HG03378 (cell line): ENCODE results near the gene GPN2.
A peak's percentile ranks its signal among the peaks of the same experiment; 100 is the strongest.
"Not testable (repeated sequence)": the region's sequence is repeated elsewhere in the genome, so short reads cannot be mapped to it uniquely, and the experiment has no call there.

Experiments used
- ATAC-seq: cut with Tn5 transposase; IDR thresholded peaks from one replicate; pipeline ENCODE4 v1.9.1; 2021; ENCODE audit warnings: mild to moderate bottlenecking, moderate library complexity; ENCODE audit not compliant: unreplicated experiment

The GPN2 gene

DNA sequence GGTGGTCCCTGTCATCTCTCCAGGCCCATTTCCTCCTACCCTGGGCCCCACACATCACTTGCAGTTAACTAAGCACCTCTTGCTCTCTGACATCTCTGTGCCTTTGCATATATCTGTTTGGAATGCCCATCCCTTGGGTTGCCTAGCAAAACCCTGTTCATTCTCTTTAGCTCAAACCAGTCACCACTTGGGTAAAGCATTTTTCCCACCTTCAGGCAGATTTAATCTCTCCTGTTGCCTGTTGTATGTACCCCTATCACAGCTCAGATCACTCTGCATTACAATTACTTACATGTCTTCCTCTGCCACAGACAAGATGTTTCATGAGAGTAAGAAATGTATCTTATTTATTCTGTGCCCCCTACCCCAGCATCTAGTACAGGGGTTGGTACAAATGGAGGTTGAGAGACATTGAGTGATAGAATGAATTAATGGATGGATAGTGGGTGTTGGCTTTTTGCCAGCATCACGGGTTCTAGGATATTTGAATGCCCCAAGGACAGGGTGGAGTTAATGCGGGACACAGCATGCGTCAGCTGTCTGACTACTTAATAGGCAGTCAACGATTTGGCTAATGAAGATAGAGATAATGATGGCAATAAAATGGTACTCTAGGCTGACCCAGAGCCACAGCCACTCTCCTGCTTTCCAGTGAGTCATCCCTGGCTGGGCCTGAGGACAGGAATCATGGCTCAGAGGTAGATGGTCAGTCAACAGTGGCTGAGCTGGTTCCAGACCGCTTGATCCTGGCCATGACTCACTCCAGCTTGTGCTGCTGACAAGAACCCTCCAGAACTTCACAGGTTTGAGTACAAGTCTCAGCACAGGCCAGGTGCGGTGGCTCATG, 17.2 kb upstream of the GPN2 start:
- ATAC-seq: no peak

DNA sequence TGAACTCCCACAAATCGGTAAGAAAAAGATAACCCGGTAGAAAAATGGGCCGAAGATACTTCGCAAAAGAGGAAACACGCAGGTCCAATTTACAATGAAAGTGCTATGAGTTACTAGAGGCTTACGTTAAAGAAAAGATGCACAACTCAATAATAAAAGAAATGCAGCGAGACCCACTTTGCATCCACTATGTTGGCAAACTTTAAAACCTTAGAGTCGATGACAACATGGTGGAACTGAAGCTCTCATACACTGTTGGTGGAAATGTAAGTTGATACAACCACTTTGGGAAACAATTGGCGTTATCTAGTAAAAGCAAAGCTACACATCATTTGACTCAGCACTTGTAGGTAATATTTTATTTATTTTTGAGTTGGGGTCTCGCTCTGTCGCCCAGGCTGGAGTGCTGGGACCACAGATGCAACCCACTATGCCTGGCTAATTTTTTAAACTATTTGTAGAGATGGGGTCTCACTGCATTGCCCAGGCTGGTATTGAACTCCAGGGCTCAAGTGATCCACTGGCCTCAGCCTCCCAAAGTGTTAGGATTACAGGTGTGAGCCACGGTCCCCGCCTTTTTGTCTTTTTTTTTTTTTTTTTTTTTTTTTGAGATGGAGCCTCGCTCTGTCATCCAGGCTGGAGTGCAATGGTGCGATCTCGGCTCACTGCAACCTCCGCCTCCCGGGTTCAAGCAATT, 10.9 kb upstream of the GPN2 start:
- ATAC-seq: no peak

DNA sequence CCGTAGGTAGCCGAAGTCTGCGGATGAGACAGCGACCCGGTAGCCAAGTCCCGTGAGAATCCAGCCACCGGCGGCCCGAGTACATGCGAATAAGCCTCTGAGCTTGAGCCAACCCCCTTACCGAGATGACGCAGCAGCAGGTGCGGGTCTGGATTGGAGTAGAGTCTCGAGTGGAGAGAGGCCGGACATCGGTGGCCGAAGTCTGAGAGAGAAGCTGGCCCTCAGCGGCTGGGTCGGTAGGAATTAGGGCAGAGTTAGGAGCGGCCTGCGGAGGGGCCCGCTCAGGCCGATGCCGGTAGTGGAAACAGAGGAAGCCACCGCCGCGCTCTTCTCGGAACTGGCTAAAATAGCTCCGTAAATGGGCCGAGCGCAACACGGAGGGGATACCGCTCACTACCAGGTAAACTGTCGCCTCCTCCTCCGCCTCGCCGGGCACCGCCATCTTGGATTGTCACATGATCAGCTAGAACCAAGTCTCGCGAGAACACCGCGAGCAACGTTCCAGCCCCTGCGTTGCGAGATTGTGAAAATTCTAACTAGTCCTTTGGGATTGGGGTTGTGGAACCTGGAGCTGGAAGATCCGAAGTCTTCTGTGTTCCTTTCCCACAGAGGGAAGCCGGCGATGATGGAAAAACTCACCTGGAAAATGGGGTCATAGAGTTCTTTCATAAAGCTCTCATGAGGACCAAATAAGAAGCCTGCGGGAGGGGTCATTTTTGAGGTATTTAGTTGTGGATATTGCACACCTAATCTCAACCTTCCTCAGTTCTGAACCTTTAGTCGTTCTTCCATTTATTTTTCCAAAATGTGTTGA, 10.1 kb upstream of the GPN2 start, which contains the start of gene GPATCH3:
Gene GPATCH3, minus strand, starts transcription at position 467 of the 814 bp plus-strand sequence. Its CDS starts 25 bp downstream, at position 442.
- peak; percentile 64 for ATAC-seq

DNA sequence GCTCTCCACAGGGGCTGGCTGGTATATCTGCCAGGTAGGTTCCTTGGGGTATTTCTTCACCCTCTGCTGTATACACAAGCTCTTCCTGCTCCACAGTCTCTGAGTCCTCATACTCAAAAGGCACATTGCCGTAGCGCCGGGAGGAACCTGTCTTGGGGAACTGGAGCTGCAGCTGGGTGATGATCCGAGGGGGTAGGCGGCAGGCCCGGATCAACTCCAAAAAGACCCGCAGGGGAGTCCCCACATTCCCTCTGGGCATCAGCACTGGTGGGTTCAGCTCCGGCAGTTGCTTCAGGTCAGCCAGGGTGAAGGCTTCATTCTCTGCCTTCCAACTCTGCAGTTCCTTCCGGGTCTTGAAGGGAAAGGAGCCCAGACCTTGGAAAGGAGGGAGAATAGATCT, 7.3 kb upstream of the GPN2 start:
- ATAC-seq: no peak

DNA sequence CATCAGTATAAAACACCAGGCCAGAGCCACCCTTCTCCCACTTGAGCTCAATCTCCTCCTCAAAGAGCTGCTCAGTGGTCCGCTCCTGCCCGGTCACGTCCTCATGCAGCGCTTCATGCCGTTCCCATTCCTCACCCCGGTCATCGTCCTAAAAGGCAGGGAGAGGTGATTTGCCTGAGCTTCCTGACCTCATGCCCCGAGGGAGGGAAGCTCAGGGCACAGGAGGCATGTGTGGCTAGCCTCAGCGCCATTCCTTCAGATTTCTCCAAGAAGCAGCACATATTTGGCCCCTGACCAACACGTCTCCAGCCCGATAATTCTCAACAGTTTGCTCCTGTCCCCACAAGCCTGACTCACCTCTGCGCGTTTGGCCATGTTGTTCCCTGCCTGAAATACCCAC, 4.2 kb upstream of the GPN2 start:
- ATAC-seq: no peak

DNA sequence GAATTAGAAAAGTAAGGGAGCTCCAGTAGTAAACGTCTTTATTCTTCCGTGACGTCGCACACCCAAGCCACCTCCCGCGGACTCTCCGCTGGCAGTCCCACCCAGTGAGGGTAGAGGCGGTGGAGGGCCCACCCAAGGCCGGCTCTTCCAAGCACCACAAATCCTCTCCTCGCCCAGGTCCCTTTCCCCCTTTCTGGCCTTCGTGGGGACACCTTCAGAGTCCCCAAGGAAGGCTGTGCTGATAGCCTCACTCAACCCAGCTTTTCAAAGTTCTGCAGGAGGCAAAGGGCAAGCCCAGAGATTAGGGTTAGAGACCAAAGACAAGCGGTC, 349 bp upstream of the GPN2 start:
- peak; percentile 12 for ATAC-seq

DNA sequence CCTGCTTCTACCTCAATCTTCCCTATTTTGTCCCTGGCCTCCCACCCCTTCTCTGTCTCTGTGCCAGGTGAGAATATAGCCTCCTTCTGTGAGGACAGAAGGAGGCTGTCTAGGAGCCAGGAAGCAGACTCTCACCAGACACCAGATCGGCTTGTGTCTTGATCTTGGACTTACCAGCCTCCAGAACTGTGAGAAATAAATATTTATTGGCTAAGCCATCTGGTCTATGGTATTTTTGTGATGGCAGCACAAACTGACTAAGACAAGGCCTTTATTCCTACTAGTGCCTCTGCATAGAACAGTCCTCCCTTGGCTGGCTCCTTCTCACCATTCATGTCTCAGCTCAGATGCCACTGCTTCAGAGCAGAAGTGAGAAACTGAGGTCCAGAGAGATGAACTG, 1.9 kb downstream of the GPN2 start:
- no peak for ATAC-seq

DNA sequence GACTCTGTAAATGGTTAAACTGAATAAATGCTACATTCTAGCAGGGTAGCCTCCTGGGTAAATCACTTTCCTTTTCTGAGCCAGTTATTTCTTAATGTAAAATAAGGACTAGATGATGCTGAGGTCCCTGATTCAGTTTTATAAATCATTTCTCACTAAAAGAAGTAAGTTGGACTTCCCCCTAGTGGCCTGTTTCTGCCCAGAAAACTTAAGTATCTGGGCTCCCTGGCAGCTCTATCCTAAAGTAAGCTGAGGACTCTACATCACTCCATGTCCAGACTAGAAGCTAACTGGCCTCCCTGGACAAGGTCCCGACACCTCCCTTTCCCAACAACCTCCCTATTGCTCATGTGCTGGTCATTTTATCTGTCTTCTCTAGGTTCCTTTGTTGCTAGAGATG, 3.0 kb downstream of the GPN2 start:
- no peak for ATAC-seq

DNA sequence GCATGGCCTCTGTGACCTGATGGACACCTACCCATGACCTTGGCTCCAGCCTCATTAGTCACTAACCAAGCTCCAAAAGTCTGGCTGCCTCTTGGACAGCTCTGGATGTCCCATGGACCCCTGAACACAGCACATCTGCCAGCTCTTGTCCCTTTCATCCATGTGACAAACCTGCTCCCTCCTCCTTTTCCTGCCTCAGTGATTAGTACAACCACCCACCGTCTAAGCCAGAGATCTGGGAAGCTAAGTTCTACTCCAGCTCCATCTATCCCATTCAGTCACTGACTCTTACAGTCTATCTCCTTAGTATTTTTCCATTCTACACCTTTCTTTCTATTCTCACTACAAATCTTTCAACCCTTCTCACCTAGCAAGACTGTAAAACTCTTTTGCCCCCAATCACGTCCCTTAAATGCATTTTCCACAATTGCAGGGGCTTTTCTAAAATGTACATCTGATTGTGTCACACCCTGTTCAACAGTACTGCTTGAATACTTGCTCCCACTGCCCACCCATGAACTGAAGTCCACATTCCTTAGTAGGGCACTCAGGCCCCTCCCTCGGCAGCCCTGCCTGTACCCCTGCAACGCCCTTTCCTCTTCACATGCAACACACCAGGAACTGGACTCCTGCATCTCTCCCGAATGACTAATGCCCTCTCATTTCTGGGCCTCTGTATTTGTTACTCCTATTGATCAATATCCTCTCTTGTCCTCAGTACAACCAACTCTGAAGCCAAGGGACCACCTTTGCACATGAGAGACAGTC, 7.2 kb downstream of the GPN2 start:
- no peak for ATAC-seq

DNA sequence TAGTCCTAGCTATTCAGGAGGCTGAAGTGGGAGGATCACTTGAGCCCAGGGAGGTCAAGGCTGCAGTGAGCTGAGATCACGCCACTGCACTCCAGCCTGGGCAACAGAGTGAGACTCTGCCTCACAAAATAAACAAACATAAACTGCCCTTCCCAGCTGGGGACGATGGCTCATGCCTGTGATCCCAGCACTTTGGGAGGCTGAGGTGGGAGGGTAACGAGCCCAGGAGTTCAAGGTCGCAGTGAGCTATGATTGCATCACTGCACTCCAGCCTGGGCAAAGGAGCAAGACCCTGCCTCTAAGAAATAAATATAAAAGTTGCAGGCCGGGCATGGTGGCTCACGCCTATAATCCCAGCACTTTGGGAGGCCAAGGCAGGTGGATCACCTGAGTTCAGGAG, 8.5 kb downstream of the GPN2 start:
- not testable (repeated sequence) for ATAC-seq

DNA sequence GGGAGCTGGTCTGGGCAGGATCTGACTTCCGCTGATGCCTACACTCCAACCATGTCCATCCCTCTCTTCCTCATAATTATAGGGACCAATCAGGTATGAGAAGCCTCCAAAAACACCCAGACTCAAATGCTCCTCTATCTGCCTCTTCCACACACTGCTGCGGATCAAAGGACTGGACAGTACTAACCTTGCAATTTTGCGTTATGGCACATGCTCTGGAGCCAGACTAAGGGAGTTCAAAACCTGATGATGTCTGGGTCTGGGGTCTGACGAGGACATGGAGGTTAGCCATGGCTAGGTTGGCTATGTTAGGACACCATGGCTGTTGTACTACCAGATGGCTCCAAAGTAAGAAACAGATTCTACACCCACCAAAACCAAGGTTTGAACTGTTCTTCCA, 10.3 kb downstream of the GPN2 start:
- ATAC-seq: no peak

DNA sequence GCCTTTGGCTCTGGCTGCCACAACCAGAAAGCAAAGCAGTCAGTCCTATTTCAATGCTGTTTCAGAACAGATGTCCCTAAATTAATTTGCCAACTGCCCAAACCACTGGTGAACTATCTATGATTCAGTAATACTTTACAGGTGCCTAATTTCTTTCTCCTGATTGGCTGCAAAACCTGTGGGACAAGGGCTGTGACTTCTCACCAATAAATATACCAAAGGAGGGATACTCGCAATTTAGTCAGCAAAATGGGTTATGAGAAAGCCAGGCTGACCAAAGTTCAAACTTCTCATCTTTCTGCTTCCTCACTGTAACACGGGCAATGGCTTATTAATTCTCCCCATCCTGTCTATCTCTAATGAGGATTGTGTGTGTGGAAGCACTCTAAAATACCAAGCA, 12.8 kb downstream of the GPN2 start:
- ATAC-seq: no peak

DNA sequence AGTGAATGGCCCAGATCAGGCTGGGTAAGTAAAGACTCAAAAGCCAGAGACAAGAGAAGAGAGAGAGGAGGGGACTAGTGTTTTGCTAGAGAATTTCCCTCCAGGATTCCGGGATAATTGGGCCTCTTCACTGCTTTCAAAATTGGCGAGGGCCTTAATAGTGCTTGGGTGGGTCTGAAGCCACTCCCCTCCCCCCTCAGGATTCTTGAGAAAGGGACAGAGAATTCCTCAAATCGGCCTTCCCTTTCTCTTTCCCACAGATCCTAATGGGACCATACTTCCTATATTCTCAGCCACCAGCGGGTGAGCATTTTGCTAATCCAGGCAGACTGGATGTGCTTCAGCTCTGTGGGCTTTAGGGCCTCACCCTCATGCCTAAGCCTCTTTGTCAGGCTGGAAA, 15.2 kb downstream of the GPN2 start:
- no peak for ATAC-seq

DNA sequence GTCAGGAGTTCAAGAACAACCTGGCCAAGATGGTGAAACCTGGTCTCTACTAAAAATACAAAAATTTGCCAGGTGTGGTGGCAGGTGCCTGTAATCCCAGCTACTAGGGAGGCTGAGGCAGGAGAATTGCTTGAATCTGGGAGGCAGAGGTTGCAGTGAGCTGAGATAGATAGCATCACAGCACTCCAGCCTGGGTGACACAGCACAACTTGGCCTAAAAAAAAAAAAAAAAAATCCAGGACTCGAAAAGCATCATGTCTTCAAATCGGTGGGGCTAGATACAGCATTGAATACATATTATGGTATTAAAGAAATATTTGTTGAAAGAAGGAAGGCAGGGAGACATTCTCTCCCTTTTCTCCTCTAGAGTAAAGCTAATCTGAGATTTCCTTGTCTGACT, 17.0 kb downstream of the GPN2 start:
- not testable (repeated sequence) for ATAC-seq

DNA sequence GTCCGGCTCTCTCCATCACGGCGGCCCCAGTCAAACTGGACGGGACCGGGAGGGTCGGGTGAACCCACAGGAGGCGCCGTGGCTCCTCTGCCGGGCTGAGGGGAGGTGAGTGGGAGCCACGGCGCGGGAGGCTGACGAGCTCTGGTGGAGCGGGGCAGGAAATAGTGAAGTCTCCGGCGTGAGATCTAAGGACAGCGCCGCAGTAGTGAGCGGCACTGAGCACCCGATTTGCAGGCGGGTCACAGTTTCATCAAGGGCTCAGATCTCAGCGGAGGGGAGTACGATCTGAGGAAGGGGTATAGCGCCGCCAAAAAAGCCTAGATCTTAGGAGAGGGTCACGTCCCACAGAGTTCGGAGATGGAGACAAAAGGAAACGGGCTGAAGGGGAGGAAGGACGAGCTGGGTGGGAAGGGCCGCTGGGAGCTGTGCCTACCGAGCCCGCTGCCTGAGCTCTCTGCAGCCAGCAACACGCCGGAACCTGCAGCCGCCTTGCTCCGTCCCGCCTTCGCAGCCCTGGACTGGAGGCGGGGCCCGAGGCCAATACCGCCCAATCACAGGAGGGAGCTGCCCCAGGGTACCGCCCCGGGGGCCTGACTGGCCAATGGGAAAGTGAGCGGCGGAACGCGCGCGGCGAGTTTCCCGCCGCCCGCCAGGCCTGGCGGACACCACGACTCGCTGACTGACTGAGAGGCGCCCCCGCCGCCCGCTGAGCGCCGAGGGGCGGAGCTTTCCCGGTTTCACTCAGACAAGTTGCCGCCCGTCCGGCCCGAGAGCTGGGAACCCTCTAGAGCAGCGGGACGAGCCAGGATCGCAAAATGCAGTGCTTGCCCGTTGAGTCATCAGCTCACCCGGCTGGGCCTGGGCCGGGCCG, 25.2 kb downstream of the GPN2 start:
- ATAC-seq: peak; percentile 74

DNA sequence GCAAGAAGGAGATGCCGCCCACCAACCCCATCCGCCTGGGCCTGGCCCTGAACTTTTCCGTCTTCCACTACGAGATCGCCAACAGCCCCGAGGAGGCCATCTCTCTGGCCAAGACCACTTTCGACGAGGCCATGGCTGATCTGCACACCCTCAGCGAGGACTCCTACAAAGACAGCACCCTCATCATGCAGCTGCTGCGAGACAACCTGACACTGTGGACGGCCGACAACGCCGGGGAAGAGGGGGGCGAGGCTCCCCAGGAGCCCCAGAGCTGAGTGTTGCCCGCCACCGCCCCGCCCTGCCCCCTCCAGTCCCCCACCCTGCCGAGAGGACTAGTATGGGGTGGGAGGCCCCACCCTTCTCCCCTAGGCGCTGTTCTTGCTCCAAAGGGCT, 26.4 kb downstream of the GPN2 start:
- ATAC-seq: no peak

DNA sequence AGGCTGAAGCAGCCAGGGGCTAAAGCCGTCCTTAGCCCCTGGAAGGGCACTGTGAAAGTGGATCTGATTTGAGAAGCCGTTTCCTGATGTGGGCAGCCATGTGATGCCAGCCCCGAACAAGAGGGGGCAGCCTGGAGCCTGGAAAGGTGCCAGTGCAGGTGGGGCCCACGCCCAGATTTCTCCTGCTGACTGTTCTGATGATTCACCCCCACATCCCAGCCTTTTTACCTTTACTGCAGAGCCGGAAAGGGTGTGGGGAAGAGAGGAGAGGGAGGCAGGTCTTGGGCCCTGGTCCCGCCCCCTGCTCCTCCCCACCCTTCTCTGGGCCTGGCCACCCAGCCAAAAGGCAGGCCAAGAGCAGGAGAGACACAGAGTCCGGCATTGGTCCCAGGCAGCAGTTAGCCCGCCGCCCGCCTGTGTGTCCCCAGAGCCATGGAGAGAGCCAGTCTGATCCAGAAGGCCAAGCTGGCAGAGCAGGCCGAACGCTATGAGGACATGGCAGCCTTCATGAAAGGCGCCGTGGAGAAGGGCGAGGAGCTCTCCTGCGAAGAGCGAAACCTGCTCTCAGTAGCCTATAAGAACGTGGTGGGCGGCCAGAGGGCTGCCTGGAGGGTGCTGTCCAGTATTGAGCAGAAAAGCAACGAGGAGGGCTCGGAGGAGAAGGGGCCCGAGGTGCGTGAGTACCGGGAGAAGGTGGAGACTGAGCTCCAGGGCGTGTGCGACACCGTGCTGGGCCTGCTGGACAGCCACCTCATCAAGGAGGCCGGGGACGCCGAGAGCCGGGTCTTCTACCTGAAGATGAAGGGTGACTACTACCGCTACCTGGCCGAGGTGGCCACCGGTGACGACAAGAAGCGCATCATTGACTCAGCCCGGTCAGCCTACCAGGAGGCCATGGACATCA, 27.1 kb downstream of the GPN2 start, which contains the start of gene SFN:
Gene SFN, plus strand, starts transcription at position 369 of the 904 bp plus-strand sequence. Its CDS starts 64 bp downstream, at position 433.
- ATAC-seq: no peak

DNA sequence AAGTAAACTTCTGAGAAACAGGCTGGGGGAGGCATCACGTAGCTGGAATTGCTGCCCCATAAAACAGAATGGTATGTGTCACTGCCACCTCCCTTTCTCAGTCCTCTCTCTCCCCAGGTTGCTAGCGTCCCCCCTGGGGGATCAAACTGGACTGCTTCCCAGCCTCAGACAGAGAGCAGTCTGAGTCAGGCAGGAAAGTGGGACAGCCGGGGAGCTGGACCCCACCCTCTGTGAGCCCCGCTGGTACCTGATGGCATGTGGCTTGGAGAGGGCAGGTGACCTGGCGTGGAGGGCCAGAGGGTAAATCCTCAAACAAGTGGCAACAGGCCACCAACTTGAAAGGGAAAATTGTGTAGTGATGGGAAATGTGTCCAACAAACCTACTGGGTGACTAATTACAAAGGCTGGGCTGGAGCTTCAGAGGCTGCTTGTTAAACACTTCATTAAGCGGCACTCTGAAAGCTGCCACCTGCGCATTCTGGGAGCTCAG, 28.1 kb downstream of the GPN2 start:
- ATAC-seq: no peak

DNA sequence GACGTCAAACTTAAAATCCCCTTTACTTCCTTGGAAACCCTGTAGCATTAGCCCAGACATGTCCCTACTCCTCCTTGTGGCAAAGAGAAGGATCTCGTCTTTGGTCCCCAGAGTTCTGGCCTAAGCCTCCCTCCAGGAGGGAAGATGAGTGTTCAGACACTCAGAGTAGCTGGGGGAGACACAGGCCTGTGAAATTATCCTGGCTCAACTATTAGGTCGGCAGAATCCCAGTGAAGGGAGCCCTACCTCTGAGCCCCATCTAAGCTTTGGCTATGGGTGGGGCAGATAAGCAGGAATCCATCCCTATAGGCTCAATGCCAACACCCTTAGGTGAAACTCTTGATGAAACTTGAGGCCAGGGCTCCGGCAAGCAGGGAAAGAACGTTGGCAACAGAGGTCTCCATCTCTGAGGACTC, 28.8 kb downstream of the GPN2 start:
- no peak for ATAC-seq
